H4 (cell line): ENCODE measurements around the gene RXRA. TPM values are rescaled to one million over a fixed set of nuclear protein-coding genes. Genes with fewer than 3 reads are reported as not detected.
A peak's percentile ranks its signal among the peaks of the same experiment; 100 is the strongest.

ENCODE experiments used
- DNase-seq: peaks from one replicate; pipeline ENCODE4 v3.0.0-alpha.2; 2015; ENCODE audit warnings: low spot score
- total RNA-seq: library from RNA; depleted of rRNA; stranded (reverse); fragments of >200 nt; shearing (Covaris generic); gene quantifications from 2 replicates; pipeline ENCODE4 v1.2.3, GENCODE V29; 2014

Gene RXRA
- total RNA-seq, 1 experiment from 2014 or later: 11.2 TPM

DNA sequence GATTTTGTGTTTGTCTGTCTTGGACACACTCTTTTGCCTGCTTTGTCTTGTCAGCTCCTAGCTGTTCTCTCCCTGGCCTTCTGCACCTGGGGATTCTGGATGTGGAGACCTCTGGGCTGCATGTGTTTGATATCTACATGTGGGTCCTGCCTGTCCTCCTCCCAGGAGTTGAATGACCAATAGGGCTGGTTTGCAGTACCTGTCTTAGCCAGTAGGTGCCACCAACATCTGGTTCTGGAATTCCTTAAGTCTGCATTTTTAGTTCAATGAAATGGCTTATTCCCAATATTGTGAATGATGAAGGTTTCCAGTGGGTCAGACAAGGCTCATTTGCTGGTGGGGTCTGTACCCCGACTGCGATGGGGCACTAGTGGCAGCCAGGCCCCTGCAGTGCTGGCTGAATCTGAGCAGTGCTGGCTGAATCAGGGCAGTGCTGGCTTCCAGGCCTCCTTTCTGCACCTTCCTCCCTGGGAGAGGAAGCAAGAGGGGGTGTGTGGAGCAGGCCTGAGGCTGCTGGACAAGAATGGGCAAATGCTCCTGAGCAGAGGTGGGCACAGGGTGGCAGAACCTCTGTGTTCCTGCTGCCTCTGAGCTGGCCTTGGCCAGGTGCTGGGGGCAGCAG lies 73.3 kb downstream of the RXRA start:
- DNase-seq: no peak

- DNase-seq: no peak
Measured at GRCh38 chr9:134400283-134400682, 74.0 kb downstream of the RXRA start.

DNA sequence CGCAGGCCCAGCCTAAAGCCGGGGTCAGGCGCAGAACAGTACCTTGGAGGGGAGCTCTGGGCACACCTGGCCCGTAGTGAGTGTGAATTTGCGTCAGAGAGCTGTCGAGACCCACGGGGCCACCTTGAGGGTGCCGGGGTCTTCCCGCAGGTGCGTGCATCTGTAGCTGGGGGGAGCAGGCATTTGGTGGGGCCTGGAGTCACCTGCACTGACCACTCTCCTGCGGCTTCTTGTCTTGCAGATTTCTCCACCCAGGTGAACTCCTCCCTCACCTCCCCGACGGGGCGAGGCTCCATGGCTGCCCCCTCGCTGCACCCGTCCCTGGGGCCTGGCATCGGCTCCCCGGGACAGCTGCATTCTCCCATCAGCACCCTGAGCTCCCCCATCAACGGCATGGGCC lies 75.1 kb downstream of the RXRA start:
- no peak for DNase-seq

GRCh38 chr9:134402182-134402581 lies 75.9 kb downstream of the RXRA start:
- no peak for DNase-seq

DNA sequence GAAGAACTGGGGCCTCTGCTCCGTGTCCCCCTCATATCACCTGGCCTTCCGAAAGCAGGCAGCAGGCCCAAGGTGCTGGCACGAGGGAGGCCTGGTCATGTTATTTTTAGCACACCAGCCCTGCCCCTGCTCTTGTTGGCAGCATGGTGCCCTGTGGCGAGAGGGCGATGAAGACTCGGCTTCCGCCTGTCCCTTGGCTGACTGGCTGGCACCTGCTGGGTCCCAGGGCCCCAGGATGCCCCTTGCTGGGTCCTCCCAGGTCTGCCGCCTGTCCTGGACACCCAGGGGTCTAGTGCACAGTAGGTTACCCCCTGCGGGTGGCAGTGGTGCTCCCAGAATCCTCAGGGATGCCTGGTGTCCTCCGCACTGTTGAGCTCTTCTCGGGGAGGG lies 77.0 kb downstream of the RXRA start:
- no peak for DNase-seq

DNA sequence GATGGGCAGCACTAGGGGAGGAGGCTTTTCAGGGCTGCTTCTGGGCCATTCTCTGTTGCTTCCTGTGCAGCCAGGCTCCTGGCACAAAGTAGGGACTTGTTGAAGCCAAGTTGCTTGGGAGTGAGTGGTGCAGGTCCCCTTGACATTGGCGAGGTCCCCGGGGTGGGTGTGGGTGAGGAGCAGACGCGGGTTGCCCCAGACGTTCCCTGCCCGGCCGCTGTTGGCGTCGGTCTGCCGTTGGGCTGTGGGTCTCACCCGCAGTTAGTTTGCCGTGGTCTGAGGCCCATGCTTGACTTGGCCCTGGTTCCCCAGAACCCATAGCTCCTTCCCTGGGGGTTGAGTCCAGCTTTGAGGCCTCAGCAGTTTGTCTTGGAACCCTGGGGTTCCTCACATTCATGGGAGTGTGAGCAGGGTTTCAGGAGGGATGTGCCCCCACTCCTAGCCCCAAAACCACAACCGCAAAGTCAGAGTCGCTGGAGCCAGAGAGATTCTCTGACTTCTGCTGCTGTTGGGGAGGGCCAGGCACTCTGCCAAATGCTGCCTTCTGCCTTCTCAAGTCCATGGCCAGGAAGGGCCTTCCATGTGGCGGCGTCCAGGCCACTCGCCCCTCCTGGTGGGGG lies 77.5 kb downstream of the RXRA start:
- DNase-seq: peak; percentile 96

DNA sequence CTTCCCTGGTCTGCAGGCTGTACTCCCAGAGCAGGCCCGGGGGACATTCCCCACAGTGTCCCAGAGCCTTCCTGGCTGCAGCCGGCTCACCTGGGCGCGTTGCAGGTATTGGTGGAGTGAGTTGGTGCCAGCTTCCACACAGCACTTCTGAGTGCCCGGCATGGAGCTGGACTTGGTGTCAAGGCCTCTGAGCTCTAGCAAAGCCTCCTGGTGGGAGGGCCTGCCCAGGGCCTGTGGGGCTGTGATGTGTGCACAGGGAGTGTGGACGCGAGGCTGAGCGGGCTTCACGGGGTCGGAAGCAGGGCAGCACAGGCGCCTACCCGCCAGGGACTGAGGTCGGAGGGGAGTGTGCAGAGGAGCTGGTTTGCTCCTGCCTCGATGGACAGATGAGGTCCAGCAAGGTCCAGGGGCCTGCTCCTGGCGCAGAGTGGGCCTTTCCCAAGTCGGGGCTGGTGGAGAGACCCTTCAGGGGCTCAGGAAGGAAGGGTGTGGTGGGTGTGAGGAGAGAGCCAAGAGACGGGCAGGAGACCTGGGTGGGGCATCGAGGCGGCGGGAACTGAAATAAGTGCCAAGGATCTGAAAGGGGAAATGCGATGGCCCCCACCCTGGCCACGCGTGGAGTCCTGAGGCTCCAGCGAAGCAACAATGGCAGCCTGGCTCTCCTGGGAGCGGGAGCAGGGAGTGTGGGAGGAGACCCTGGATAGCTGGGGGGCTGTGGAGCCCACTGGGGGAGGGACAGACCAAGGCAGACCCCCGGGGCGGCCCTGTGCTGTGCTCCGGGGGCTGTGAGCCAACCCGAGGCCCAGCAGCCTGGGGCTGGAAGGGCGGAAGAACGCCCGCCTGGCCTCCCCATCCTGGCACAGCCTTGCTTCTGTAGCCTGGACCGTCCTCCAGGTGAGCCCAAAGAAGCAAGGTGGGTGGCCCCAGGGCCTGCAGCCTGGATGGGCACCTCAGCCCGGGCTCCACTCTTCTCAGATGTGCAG lies 78.4 kb downstream of the RXRA start:
- no peak for DNase-seq

DNA sequence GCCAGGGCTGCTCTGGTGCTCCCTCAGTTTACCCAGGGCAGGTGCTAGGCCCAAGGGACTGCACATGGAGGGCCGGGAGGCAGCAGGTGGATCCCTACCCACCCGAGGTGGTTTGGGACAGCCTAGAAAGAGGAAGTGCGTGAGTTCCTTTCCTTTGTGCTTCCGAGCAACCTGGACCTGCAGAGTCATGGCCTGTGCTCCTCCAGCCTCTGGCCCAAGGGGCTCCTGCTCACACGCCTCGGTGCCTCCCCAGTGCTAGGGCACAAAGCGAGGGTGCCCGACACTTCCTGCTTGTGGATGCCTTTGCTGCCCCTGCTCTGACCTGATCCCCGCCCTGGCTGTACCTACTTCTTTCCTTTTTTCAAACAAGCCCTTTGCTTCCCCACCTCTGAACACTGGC lies 79.3 kb downstream of the RXRA start:
- no peak for DNase-seq

DNA sequence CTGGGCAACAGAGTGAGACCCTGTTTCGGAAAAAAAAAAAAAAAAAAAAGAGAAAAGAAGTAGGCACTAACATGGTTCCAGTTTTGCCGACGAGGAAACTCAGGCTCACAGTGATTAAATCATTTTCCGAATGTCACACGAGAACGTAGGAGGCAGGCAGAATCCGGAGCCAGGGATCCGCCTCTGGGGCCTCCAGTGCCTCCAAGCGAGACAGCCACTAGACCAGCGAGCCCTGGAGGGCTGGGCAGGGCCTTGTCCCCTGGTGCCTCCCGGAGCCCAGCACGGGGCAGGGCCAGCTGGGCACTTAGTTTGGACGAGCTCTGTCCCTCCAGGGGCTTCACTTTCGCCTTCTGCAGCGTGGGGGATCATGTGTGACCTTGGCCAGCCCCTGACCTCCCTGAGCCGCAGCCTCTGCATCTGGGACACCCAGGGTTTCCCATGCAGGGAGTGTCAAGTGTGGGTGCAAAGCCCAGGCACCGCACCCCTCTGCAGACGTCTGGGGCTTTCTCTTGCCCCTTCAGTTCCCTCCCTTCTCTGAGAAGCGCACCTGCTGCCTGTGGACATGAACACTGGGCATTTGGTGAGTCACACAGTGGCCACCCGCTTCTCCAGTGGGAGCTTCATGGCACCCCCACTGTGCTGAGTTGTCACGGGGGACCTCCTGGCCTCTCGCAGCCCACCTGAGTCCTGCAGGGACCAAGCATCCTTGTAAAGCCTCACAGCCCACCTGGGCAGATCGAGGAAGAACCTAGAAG lies 80.3 kb downstream of the RXRA start:
- peak; percentile 40 for DNase-seq

- DNase-seq: peak; percentile 95
Measured at GRCh38 chr9:134407121-134407779, 81.0 kb downstream of the RXRA start.

- DNase-seq: peak; percentile 26
Measured at GRCh38 chr9:134408389-134408788, 82.1 kb downstream of the RXRA start.

DNA sequence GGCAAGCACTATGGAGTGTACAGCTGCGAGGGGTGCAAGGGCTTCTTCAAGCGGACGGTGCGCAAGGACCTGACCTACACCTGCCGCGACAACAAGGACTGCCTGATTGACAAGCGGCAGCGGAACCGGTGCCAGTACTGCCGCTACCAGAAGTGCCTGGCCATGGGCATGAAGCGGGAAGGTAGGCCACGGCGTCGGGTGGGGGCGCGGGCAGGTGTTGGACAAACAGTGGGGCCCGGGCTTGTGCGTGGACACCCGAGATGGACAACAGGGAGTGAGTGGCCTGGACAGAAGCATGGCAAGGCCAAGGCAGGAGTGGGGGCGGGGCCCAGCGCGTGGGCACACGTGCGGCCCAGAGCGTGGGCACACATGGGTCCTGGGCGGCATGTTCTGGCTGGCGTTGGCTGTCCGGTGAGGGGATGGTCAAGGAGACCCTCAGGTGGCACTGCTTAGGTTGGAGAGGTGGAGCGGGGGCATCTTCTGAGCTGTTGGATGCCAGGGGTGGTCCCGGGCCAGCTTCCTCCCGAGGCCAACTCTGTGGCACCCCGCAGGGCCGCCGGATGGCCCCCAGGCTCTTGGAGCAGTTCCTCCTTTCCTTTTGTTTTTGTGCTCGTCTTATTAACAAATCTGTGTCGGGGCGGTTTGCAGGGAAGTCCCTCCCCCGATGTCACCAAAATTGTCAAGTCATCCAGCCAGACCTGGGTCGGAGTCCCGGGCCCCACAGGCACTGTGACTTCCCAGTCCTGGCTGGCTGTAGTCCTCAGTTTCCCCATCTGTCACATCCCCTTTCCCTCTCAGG lies 82.9 kb downstream of the RXRA start:
- DNase-seq: no peak

- no peak for DNase-seq
Measured at GRCh38 chr9:134410071-134410834, 84.0 kb downstream of the RXRA start.

DNA sequence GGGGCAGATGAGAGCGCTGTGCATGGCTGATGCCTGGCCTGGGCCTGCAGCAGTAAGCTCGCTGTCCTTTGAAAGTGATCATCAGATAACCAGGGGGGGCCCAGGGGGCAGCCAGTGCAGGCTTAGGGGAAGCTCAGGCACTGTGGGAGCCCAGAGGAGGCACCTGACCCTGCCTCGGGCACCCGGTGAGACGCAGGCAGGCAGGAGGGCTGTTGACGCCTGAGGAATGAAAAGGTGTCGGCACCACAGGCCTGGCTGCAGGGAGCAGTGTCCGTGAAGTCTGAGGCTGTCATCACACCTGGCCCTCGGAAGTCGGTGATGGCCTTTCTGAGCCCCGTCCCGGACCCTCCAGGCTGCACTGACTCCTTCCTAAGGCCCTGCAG lies 84.6 kb downstream of the RXRA start:
- no peak for DNase-seq

DNA sequence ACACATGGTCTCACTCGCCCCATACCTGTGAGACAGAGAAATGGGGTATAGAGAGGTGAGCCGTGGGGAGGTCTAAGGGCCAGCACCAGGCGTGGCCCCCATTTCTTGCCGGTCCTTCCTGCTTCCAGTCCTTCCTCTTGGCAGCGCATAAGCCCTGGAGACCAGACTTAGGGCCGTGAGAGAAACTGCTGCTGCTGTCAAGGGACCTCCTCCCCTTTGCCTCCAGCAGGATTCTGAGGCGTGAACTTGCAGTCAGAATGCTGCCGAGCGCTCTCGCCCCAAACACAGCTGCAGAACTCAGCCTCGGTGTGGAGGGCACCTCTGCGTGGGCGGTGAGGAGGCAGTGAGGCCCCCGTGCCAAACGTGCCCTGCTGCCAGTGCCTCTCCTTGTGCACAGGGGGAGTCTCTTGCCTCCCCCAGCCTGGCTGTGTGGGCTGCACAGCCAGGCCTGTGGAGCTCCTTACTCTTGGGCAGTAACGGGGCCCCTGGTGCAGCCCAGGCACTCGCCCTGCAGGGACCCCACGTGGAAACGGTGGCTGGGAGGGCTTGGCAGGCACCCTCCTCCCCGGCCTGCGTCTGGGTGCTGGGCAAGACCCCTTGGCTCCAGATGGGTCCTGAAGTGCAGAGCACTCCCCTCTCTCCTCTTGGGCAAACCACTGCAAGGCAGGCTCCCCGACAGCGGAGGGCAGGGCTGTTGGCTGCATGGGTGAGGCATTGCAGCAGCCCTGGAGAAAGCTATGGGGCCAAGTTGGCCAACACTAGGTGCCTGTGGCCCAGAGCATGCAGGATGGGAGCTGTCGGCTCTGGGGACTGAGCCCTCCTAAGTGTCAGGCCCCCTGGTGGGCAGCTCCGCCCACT lies 85.4 kb downstream of the RXRA start:
- no peak for DNase-seq

- no peak for DNase-seq
Measured at GRCh38 chr9:134412298-134412711, 86.0 kb downstream of the RXRA start.

DNA sequence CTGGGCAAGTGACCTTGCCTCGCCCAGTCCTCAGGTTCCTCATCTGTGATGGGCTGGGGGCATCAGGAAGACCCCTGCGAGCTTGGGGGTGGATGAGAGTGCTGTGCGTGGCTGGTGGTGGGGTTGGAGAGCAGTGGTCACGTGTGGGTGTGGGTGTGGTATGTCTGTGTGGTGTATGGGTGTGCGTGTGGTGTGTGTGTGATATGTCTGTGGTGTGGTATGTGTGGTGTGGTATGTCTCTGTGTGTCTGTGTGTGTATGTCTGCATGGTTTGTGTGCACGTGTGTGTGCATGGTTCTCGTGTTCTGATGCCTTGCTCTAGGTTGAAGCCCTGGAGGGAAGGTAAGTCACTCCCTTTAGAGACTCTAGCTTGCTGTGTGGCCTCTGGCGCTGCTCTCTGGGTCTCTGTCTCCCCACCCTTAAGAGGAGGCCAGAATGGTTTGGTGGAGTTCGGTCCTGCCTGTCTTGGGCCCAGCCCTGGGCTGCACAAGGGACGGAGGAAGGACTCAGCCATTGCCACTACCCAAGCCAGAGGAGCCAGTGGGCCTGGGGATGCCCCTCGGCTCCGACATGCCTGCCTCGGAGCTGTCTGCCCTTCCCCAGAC lies 87.0 kb downstream of the RXRA start:
- DNase-seq: no peak

DNA sequence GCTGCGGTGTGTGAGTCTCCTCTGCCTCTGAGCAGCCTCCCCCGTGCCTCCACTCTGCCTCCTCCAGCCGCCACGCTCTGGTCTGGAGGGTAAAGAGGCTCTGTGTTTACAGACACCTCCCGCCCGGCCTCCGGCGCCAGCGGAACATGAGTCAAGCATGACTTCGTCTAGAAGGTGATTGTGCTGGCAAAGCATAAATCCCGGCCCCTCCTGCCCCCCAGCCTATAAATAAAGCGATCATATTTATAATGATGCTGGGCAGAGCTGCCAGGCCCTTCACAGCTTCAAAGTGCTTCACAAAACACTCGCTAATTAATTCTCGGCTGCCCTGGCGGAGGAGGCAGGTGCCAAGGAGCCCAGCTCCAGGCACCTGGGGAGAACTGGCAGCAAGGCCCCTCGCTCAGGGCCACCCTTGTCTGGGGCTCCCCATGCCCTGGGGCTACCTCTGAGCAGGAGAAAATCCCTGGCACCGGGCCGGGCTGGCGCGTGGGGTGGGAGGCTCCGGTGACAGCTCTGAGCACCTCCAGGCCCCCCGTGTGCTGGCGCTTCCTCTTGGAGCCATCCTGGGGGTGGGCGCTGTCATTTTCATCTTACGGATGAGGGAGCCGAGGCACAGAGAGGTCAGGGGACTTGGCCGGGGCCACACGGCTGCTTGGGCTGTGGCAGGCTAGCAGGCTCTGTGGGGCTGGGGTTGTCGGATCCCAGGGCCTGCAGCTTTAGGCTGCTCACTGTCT lies 87.8 kb downstream of the RXRA start:
- DNase-seq: peak; percentile 87
